ENCODE results near the gene AP4S1. TPM values are rescaled to one million over a fixed set of nuclear protein-coding genes. Genes with fewer than 3 reads are reported as not detected.

Gene AP4S1
- total and polyA plus RNA-seq, 2 of the 8 experiments (the other 6 are each of a cell fraction or from before 2014, with no cell fraction given) = 2.8 to 9.9 TPM

- no peak for TF ChIP-seq CHD7 (IDR thresholded peaks at IDR 0.05; ENCODE audit: insufficient replicate concordance, low read length)
Measured at GRCh38 chr14:31109257-31109656, 83.8 kb downstream of the AP4S1 start (continued).
